ENCODE results near the gene SPOCK1.

The SPOCK1 gene

GRCh38 chr5:137389042-137389441 is 110.1 kb downstream of the SPOCK1 start:
- Histone ChIP-seq H3K9me3 (no peaks in the 10 kb centered on the region), H3K4me1 (no peaks in the 10 kb centered on the region), H3K36me3 (no peaks in the 10 kb centered on the region), H3K27me3 (no peaks in the 10 kb centered on the region; the same call in 1 of the 2 replicates), H3K4me3 (ENCODE audit: low read depth, low read length) (no peak overlapping the region)
- no peak for TF ChIP-seq CTCF (IDR thresholded peaks at IDR 0.05; ENCODE audit: low read depth, low read length)
- no peak for DNase-seq

- TF ChIP-seq CTCF (IDR thresholded peaks at IDR 0.05; ENCODE audit: low read depth, low read length): no peak
- DNase-seq: no peak
- no peaks in the 10 kb centered on the region for H3K27me3 ChIP-seq
- H3K36me3 ChIP-seq: no peaks in the 10 kb centered on the region
- no peaks in the 10 kb centered on the region for H3K4me1 ChIP-seq
- no peaks in the 10 kb centered on the region for H3K9me3 ChIP-seq
- no peak overlapping the region for H3K4me3 ChIP-seq (ENCODE audit: low read depth, low read length)
Observed at GRCh38 chr5:137385064-137385463, 114.1 kb downstream of the SPOCK1 start.

GRCh38 chr5:137383909-137384308 is 115.2 kb downstream of the SPOCK1 start:
- no peak for TF ChIP-seq CTCF (IDR thresholded peaks at IDR 0.05; ENCODE audit: low read depth, low read length)
- Histone ChIP-seq H3K4me3 (ENCODE audit: low read depth, low read length) (no peak overlapping the region), H3K4me1 (no peaks in the 10 kb centered on the region), H3K36me3 (no peaks in the 10 kb centered on the region), H3K27me3 (no peaks in the 10 kb centered on the region), H3K9me3 (no peaks in the 10 kb centered on the region)
- DNase-seq: no peak

- Histone ChIP-seq H3K36me3 (no peaks in the 10 kb centered on the region), H3K4me1 (no peaks in the 10 kb centered on the region), H3K9me3 (no peaks in the 10 kb centered on the region), H3K4me3 (ENCODE audit: low read depth, low read length) (no peak overlapping the region), H3K27me3 (no peaks in the 10 kb centered on the region)
- no peak for DNase-seq
- TF ChIP-seq CTCF (IDR thresholded peaks at IDR 0.05; ENCODE audit: low read depth, low read length): no peak
Observed at GRCh38 chr5:137381555-137381954, 117.6 kb downstream of the SPOCK1 start.

- no peak for DNase-seq
- no peaks in the 10 kb centered on the region for H3K9me3 ChIP-seq
- no peaks in the 10 kb centered on the region for H3K4me1 ChIP-seq
- no peak for TF ChIP-seq CTCF (IDR thresholded peaks at IDR 0.05; ENCODE audit: low read depth, low read length)
- H3K27me3 ChIP-seq: no peaks in the 10 kb centered on the region
- H3K36me3 ChIP-seq: no peaks in the 10 kb centered on the region
- H3K4me3 ChIP-seq (ENCODE audit: low read depth, low read length): no peak overlapping the region
Observed at GRCh38 chr5:137379555-137380286, 119.4 kb downstream of the SPOCK1 start.

- no peak for DNase-seq
- Histone ChIP-seq H3K4me1 (no peaks in the 10 kb centered on the region), H3K36me3 (no peaks in the 10 kb centered on the region), H3K27me3 (no peaks in the 10 kb centered on the region), H3K9me3 (no peaks in the 10 kb centered on the region), H3K4me3 (ENCODE audit: low read depth, low read length) (no peak overlapping the region)
- no peak for TF ChIP-seq CTCF (IDR thresholded peaks at IDR 0.05; ENCODE audit: low read depth, low read length)
Observed at GRCh38 chr5:137375741-137376526, 123.2 kb downstream of the SPOCK1 start.

Measured in BE2C (cell line).